HCT116 (cell line): ENCODE measurements around the gene SMIM12. TPM values are rescaled to one million over a fixed set of nuclear protein-coding genes. Genes with fewer than 3 reads are reported as not detected.
A peak's percentile ranks its signal among the peaks of the same experiment; 100 is the strongest.

Experiments used
- ATAC-seq: fragments of 200-7000 bp; cut with Tn5 transposase; 2 replicates; pipeline ENCODE4 v1.9.1; 2020; ENCODE audit warnings: mild to moderate bottlenecking, moderate library complexity
- BruUV-seq: library from RNA; stranded (reverse); fragments of 400-500 nt; replicated peaks from 2 replicates; lab custom pipeline; 2021; lab: Mats Ljungman, UMichigan
- CTCF ChIA-PET: fragments of 300-600 bp; sonication (Branson Sonifier 250); formaldehyde crosslinking; loops from one replicate; lab custom pipeline; 2021; ENCODE audit warnings: antibody characterized with exemption; lab: Charles Lee
- POLR2A ChIA-PET: fragments of 300-600, 350-600 bp; sonication (Branson Sonifier 250); formaldehyde crosslinking; loops from one replicate; lab custom pipeline; 2021; ENCODE audit warnings: antibody characterized with exemption; lab: Charles Lee
- RAD21 ChIA-PET, 2 experiments: fragments of 300-600 bp; sonication (Branson Sonifier 250); formaldehyde crosslinking; loops; one replicate each; lab custom pipeline; 2023; ENCODE audit warnings: low total read pairs in 2 of 2; ENCODE audit not compliant: uncharacterized antibody in 2 of 2, unreplicated experiment in 2 of 2, low non-redundant PET in 1 of 2; lab: Charles Lee
- DNase-seq: peaks from one replicate; pipeline ENCODE4 v3.0.0-alpha.2; 2010; ENCODE audit warnings: low read depth, low spot score
- H2AFZ ChIP-seq: fragments of 200-600 bp; shearing (Covaris generic), sonication (generic); 2 replicates; pipeline ENCODE4 v1.6.1; 2017; ENCODE audit warnings: low read depth, mixed run types, mixed read lengths, antibody characterized with exemption, low read length; ENCODE audit not compliant: poor library complexity, severe bottlenecking
- H3K27ac ChIP-seq: 2 replicates; pipeline ENCODE4 v1.5.1; 2012; ENCODE audit warnings: low read depth, low read length
- H3K27me3 ChIP-seq: fragments of 200-600 bp; sonication (generic); 2 replicates; pipeline ENCODE4 v1.6.1; 2016; ENCODE audit warnings: mixed run types, low read length, mixed read lengths; ENCODE audit not compliant: insufficient read depth
- H3K36me3 ChIP-seq, 2 experiments: fragments of 200-500 bp in 1 of 2; fragments of 200-600 bp in 1 of 2; sonication (Bioruptor generic) in 1 of 2; sonication (generic) in 1 of 2; 2 replicates each; pipeline versions ENCODE4 v1.5.1 to v1.6.1; 2014 to 2016; ENCODE audit warnings: low read length in 2 of 2, inconsistent platforms in 1 of 2, mixed read lengths in 1 of 2, mixed run types in 1 of 2; ENCODE audit not compliant: insufficient read depth in 2 of 2, control insufficient read depth in 1 of 2
- H3K4me1 ChIP-seq, 2 experiments: fragments of 200-600 bp in 1 of 2; sonication (generic) in 1 of 2; 2 replicates each; pipeline versions ENCODE4 v1.5.1 to v1.6.1; 2012 to 2017; ENCODE audit warnings: low read length in 2 of 2, inconsistent platforms in 1 of 2, mild to moderate bottlenecking in 1 of 2, mixed read lengths in 1 of 2, mixed run types in 1 of 2, moderate library complexity in 1 of 2; ENCODE audit not compliant: insufficient read depth in 2 of 2, control insufficient read depth in 1 of 2
- H3K4me2 ChIP-seq: fragments of 200-600 bp; sonication (generic); 2 replicates; pipeline ENCODE4 v1.6.1; 2017; ENCODE audit warnings: mixed run types, low read length, mixed read lengths
- H3K4me3 ChIP-seq, 2 experiments: fragments of 200-600 bp in 1 of 2; sonication (generic) in 1 of 2; replicated peaks in 1 of 2; 2 replicates each; pipeline ENCODE4 v1.5.1; 2011 to 2016; ENCODE audit warnings: low read length in 2 of 2, control low read depth in 1 of 2, low read depth in 1 of 2, mild to moderate bottlenecking in 1 of 2, mixed read lengths in 1 of 2, mixed run types in 1 of 2
- H3K79me2 ChIP-seq: fragments of 200-600 bp; sonication (generic); 2 replicates; pipeline ENCODE4 v1.6.1; 2017; ENCODE audit warnings: mild to moderate bottlenecking, mixed run types, low read length, moderate library complexity, mixed read lengths; ENCODE audit not compliant: insufficient read depth
- H3K9ac ChIP-seq: fragments of 200-600 bp; sonication (generic); 2 replicates; pipeline ENCODE4 v1.6.1; 2016; ENCODE audit warnings: low read length, mixed read lengths
- H3K9me2 ChIP-seq: fragments of 200-600 bp; sonication (generic), shearing (Covaris generic); 2 replicates; pipeline ENCODE4 v1.6.1; 2017; ENCODE audit warnings: mixed run types, mild to moderate bottlenecking, moderate library complexity; ENCODE audit not compliant: insufficient read depth
- H3K9me3 ChIP-seq, 2 experiments: fragments of 200-500 bp in 1 of 2; fragments of 200-600 bp in 1 of 2; sonication (Bioruptor generic) in 1 of 2; sonication (generic) in 1 of 2; 2 replicates each; pipeline ENCODE4 v1.6.1; 2014 to 2017; ENCODE audit warnings: low read length in 2 of 2, mixed read lengths in 2 of 2, inconsistent platforms in 1 of 2, low read depth in 1 of 2, mild to moderate bottlenecking in 1 of 2, mixed run types in 1 of 2, moderate library complexity in 1 of 2; ENCODE audit not compliant: control insufficient read depth in 1 of 2, insufficient read depth in 1 of 2
- H4K20me1 ChIP-seq: fragments of 200-600 bp; sonication (generic), shearing (Covaris generic); 2 replicates; pipeline ENCODE4 v1.6.1; 2017; ENCODE audit warnings: mixed run types, mild to moderate bottlenecking, moderate library complexity; ENCODE audit not compliant: insufficient read depth
- CEBPB ChIP-seq: IDR thresholded peaks from 2 replicates; pipeline ENCODE4 v1.6.1; 2012; ENCODE audit warnings: low read depth
- FOSL1 ChIP-seq: IDR thresholded peaks from 2 replicates; pipeline ENCODE4 v1.6.1; 2012; ENCODE audit warnings: low read depth
- POLR2A ChIP-seq: IDR thresholded peaks from 2 replicates; pipeline ENCODE4 v1.7.0; 2011; ENCODE audit warnings: borderline replicate concordance; ENCODE audit not compliant: insufficient read depth, insufficient read length; ENCODE audit errors: extremely low read depth
- RAD21 ChIP-seq: IDR thresholded peaks from 2 replicates; pipeline ENCODE4 v1.6.1; 2012; ENCODE audit warnings: low read depth, mild to moderate bottlenecking
- ZNF274 ChIP-seq: fragments of 200-500 bp; sonication (Bioruptor generic); IDR thresholded peaks from 2 replicates; pipeline ENCODE4 v1.6.1; 2014; ENCODE audit warnings: mild to moderate bottlenecking, low read depth, low read length, inconsistent platforms
- intact Hi-C: fragments of 100-400 bp; cut with micrococcal nuclease; formaldehyde crosslinking; loops from 2 replicates; pipeline ENCODE4 v1.10.0; 2022
- total RNA-seq: library from RNA; stranded (reverse); gene quantifications from one replicate; pipeline ENCODE4 v1.2.1, GENCODE V29; 2021; ENCODE audit not compliant: unreplicated experiment
- TF ChIP-seq, protein P1 (sequence below), 3 experiments: fragments of 200-600 bp in 1 of 3; sonication (generic) in 1 of 3; IDR thresholded peaks in 2 of 3; conservative IDR thresholded peaks in 1 of 3; 2 replicates each; pipeline ENCODE4 v1.5.1; 2012 to 2017; ENCODE audit warnings: low read depth in 2 of 3, low read length in 2 of 3, antibody characterized with exemption in 1 of 3, borderline replicate concordance in 1 of 3, control low read depth in 1 of 3, mild to moderate bottlenecking in 1 of 3, mixed read lengths in 1 of 3, mixed run types in 1 of 3, moderate library complexity in 1 of 3; ENCODE audit not compliant: insufficient read depth in 1 of 3
- TF ChIP-seq, protein P2 (sequence below): IDR thresholded peaks from 2 replicates; pipeline ENCODE4 v1.6.1; 2012; ENCODE audit warnings: low read depth
- TF ChIP-seq, protein P3 (sequence below): IDR thresholded peaks from 2 replicates; pipeline ENCODE4 v1.6.1; 2012

The SMIM12 gene
- total RNA-seq, 1 experiment from 2014 or later, result 31.3 TPM

DNA sequence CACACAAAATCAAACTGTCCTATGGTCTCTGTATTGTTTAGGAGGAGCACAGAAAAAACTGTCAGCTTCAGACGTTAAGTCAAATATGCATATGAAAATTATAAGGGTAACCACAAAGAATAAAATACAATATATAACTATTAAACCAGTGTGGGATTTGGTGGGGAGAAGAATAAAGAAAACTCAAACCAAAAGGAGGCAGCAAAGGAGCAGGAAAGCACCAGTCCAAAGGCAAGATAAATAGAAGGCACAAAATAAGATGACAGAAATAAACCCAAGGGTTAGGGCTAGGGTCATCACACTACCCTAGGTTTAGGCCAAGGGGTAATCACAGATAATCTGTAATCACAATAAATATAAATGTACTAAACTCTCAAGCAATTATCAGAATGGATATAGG lies 37.1 kb upstream of the SMIM12 start:
- Histone ChIP-seq H3K4me3 (no peak overlapping the region), H3K4me1 (no peaks in the 10 kb centered on the region), H3K27me3 (peaks cover 15% of the 10 kb centered on the region), H3K27ac (no peak overlapping the region), H3K9me2 (no peaks in the 10 kb centered on the region), H3K4me2 (no peak overlapping the region), H3K79me2 (no peaks in the 10 kb centered on the region), H3K9ac (no peak overlapping the region), H2AFZ (no peak overlapping the region), H3K36me3 (no peaks in the 10 kb centered on the region), H3K9me3 (peaks cover 4 to 8% of the 10 kb centered on the region in 2 experiments; a peak in 3 of 4 replicates), H4K20me1 (no peaks in the 10 kb centered on the region)
- BruUV-seq, result no TSS peak
- ChIA-PET POLR2A (no interaction called here), RAD21 (no interaction called here), CTCF (no interaction called here)
- intact Hi-C loops, result no loop called here
- TF ChIP-seq CEBPB (no peak), RAD21 (peak; percentile 54), FOSL1 (no peak), POLR2A (no peak), ZNF274 (no peak)
- TF ChIP-seq, protein P1, sequence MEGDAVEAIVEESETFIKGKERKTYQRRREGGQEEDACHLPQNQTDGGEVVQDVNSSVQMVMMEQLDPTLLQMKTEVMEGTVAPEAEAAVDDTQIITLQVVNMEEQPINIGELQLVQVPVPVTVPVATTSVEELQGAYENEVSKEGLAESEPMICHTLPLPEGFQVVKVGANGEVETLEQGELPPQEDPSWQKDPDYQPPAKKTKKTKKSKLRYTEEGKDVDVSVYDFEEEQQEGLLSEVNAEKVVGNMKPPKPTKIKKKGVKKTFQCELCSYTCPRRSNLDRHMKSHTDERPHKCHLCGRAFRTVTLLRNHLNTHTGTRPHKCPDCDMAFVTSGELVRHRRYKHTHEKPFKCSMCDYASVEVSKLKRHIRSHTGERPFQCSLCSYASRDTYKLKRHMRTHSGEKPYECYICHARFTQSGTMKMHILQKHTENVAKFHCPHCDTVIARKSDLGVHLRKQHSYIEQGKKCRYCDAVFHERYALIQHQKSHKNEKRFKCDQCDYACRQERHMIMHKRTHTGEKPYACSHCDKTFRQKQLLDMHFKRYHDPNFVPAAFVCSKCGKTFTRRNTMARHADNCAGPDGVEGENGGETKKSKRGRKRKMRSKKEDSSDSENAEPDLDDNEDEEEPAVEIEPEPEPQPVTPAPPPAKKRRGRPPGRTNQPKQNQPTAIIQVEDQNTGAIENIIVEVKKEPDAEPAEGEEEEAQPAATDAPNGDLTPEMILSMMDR (IDR thresholded peaks at IDR 0.05 in 2 of 3, conservative IDR thresholded peaks at IDR 0.05 in 1 of 3; ENCODE audit: borderline replicate concordance in 1 of 3, insufficient read depth in 1 of 3, low read depth in 2 of 3, low read length in 2 of 3), result peak in 1 of 3 experiments; percentile 17; a peak in 2 of 6 replicates
- TF ChIP-seq, protein P2, sequence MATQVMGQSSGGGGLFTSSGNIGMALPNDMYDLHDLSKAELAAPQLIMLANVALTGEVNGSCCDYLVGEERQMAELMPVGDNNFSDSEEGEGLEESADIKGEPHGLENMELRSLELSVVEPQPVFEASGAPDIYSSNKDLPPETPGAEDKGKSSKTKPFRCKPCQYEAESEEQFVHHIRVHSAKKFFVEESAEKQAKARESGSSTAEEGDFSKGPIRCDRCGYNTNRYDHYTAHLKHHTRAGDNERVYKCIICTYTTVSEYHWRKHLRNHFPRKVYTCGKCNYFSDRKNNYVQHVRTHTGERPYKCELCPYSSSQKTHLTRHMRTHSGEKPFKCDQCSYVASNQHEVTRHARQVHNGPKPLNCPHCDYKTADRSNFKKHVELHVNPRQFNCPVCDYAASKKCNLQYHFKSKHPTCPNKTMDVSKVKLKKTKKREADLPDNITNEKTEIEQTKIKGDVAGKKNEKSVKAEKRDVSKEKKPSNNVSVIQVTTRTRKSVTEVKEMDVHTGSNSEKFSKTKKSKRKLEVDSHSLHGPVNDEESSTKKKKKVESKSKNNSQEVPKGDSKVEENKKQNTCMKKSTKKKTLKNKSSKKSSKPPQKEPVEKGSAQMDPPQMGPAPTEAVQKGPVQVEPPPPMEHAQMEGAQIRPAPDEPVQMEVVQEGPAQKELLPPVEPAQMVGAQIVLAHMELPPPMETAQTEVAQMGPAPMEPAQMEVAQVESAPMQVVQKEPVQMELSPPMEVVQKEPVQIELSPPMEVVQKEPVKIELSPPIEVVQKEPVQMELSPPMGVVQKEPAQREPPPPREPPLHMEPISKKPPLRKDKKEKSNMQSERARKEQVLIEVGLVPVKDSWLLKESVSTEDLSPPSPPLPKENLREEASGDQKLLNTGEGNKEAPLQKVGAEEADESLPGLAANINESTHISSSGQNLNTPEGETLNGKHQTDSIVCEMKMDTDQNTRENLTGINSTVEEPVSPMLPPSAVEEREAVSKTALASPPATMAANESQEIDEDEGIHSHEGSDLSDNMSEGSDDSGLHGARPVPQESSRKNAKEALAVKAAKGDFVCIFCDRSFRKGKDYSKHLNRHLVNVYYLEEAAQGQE, result no peak
- TF ChIP-seq, protein P3, sequence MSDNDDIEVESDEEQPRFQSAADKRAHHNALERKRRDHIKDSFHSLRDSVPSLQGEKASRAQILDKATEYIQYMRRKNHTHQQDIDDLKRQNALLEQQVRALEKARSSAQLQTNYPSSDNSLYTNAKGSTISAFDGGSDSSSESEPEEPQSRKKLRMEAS, result no peak
- ATAC-seq, result no peak
- no peak for DNase-seq
